Prostate gland (tissue), 2 donors: Measurements from ENCODE around the gene MEA1. TPM values are rescaled to one million over a fixed set of nuclear protein-coding genes. Genes with fewer than 3 reads are reported as not detected.
A peak's percentile ranks its signal among the peaks of the same experiment; 100 is the strongest.

Experiments used
- DNase-seq: peaks from one replicate; pipeline ENCODE4 v3.0.0-alpha.2; 2019; ENCODE audit warnings: low spot score
- H3K27ac ChIP-seq, 2 donors: fragments of 200-600 bp; sonication (generic); 2 replicates each; pipeline ENCODE4 v1.5.1; 2017 to 2019
- H3K27me3 ChIP-seq: fragments of 200-600 bp; sonication (generic); replicated peaks from 2 replicates; pipeline ENCODE4 v1.5.1; 2019; ENCODE audit not compliant: insufficient read depth
- H3K36me3 ChIP-seq, 2 donors: fragments of 200-600 bp; sonication (generic); 1 replicate in 1 of 2; 2 replicates in 1 of 2; pipeline versions ENCODE4 v1.5.1 to v1.8.1; 2017 to 2019
- H3K4me1 ChIP-seq: fragments of 200-600 bp; sonication (generic); replicated peaks from 2 replicates; pipeline ENCODE4 v1.5.1; 2019
- H3K4me3 ChIP-seq, 2 donors: fragments of 200-600 bp; sonication (generic); 2 replicates each; pipeline ENCODE4 v1.5.1; 2017 to 2019
- H3K9me3 ChIP-seq: fragments of 200-600 bp; sonication (generic); 2 replicates; pipeline ENCODE4 v1.5.1; 2017
- POLR2A ChIP-seq: fragments of 450-650 bp; IDR thresholded peaks from one replicate; pipeline ENCODE4 v1.6.1; 2016; ENCODE audit warnings: antibody characterized with exemption, mild to moderate bottlenecking
- POLR2AphosphoS5 ChIP-seq: sonication (generic); formaldehyde crosslinking; IDR thresholded peaks from one replicate; pipeline ENCODE4 v1.6.1; 2017; ENCODE audit warnings: antibody characterized with exemption
- WGBS: methylation state at CpG from one replicate; pipeline ENCODE4 v1.1.5; 2018; 5-methylcytosine and 5-hydroxymethylcytosine counted together
- intact Hi-C: fragments of 100-400 bp; cut with DNase I; formaldehyde crosslinking; loops from one replicate; pipeline ENCODE4 v1.14.2; 2022
- total RNA-seq, 2 donors: library from RNA; depleted of rRNA; stranded (reverse); fragments of >200 nt; gene quantifications; one replicate each; pipeline ENCODE4 v1.1.0, GENCODE V29; 2016
- TF ChIP-seq, protein P1 (sequence below), 4 experiments: fragments of 200-600 bp in 2 of 4; fragments of 450-650 bp in 2 of 4; sonication (generic) in 2 of 4; IDR thresholded peaks; 1 replicate in 3 of 4; 2 replicates in 1 of 4; pipeline ENCODE4 v1.5.1; 2016 to 2019; ENCODE audit warnings: antibody characterized with exemption in 4 of 4, mild to moderate bottlenecking in 2 of 4, moderate library complexity in 2 of 4

Gene MEA1
- total RNA-seq: 10 to 100 TPM; 67.9 to 95.9 TPM

DNA sequence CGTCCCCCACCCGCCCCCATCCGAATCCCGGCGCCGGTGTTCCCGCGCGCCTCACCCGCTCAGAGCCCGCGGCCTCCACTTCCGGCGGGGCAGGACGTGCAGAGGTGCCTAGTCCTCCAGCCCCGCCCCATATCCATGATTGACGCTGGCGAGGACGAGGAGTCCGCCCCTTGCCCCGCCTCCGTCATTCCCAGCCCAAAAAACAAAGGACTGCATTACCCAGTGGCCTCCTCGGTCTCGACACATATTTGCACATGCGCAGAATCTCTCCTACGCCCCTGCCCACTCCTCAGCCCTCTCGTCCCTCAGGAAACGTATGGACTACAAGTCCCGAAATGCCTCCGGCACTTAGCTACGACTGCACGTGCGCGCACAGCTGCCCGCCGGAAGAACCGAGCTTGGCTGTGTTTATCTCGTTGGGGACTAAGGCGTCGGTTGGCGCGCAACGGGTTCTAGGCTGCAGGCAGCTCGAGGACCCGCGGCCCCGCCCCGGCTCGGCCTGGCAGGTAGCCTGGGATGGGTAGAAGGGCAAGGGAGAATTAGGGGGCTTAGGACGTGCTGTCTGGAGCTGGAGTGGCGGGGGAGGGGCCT, at the start of gene MEA1, which contains the start of gene KLHDC3:
TSS of gene MEA1 (minus strand) at position 104 of the 591 bp plus-strand sequence. CDS start 133 bp downstream, outside the sequence.
TSS of gene KLHDC3 (plus strand) at position 407 of the 591 bp plus-strand sequence. CDS start 2,944 bp downstream, outside the sequence.
- Histone ChIP-seq H3K36me3 (peaks cover 8 to 19% of the 10 kb centered on the region in 2 donors), H3K27ac (peak within 1 kb of the TSS; percentile 82 to 84), H3K4me3 (peak within 1 kb of the TSS; percentile 69 to 79), H3K9me3 (no peaks in the 10 kb centered on the region), H3K27me3 (no peaks in the 10 kb centered on the region), H3K4me1 (peaks cover 8% of the 10 kb centered on the region)
- WGBS: 1% methylated on average over 51 of the region's 51 CpGs
- intact Hi-C loops: loop anchor here (5.0 to 10.0 kb wide), 3 partner anchors 51 to 158 kb away; partner anchors contain the start of gene SRF
- peak; percentile 99 for DNase-seq
- peak; percentile 58 for TF ChIP-seq POLR2A
- TF ChIP-seq POLR2AphosphoS5: peak; percentile 100
- TF ChIP-seq, protein P1, sequence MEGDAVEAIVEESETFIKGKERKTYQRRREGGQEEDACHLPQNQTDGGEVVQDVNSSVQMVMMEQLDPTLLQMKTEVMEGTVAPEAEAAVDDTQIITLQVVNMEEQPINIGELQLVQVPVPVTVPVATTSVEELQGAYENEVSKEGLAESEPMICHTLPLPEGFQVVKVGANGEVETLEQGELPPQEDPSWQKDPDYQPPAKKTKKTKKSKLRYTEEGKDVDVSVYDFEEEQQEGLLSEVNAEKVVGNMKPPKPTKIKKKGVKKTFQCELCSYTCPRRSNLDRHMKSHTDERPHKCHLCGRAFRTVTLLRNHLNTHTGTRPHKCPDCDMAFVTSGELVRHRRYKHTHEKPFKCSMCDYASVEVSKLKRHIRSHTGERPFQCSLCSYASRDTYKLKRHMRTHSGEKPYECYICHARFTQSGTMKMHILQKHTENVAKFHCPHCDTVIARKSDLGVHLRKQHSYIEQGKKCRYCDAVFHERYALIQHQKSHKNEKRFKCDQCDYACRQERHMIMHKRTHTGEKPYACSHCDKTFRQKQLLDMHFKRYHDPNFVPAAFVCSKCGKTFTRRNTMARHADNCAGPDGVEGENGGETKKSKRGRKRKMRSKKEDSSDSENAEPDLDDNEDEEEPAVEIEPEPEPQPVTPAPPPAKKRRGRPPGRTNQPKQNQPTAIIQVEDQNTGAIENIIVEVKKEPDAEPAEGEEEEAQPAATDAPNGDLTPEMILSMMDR (IDR thresholded peaks at IDR 0.05): no peak

DNA sequence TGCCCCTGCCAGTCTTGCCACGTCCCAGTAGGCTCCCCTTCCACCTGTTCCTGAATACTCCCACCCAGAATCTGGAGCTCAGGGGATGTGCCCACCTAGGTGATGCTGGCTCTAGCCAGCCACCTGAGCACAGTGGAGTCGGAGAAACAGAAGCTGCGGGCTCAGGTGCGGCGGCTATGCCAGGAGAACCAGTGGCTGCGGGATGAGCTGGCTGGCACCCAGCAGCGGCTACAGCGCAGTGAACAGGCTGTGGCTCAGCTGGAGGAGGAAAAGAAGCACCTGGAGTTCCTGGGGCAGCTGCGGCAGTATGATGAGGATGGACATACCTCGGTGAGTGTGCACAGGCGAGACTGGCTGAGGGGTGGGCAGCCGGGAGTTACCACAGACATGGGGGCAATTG, 49.1 kb upstream of the MEA1 start:
- intact Hi-C loops: loop anchor here (10.0 kb wide), 1 partner anchor 48 kb away; the partner anchor contains the start of genes KLHDC3 and MEA1
- Histone ChIP-seq H3K4me3 (no peak overlapping the region), H3K4me1 (peaks cover 14% of the 10 kb centered on the region), H3K9me3 (no peaks in the 10 kb centered on the region), H3K27ac (no peak overlapping the region), H3K27me3 (no peaks in the 10 kb centered on the region), H3K36me3 (peaks cover 4 to 9% of the 10 kb centered on the region in 2 donors)
- DNase-seq: no peak
- WGBS: 96% methylated on average over 12 of the region's 12 CpGs
- TF ChIP-seq, protein P1 (IDR thresholded peaks at IDR 0.05): no peak
- no peak for TF ChIP-seq POLR2A
- no peak for TF ChIP-seq POLR2AphosphoS5

DNA sequence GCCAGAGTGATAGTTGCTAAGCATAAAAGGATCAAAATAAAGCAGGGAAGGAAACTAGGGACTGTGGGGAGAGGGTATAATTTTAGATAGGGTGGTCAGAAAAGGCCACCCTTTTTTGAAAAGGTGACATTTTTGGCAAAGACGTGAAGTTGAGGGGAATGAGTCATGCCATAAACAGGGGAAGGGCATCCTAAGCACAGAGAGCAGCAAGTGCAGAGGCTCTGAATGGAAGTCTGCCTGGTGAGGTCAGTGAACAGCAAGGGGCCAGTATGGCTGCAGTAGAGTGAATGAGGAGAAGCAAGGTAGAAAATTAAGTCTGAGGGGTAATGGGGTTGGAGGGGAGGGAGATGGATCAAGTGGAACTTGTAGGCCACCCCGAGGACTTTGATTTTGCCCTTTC, 48.1 kb upstream of the MEA1 start:
- TF ChIP-seq, protein P1 (IDR thresholded peaks at IDR 0.05): no peak
- TF ChIP-seq POLR2AphosphoS5: no peak
- no peak for TF ChIP-seq POLR2A
- WGBS: 64% methylated on average over 2 of the region's 2 CpGs
- peaks cover 4 to 9% of the 10 kb centered on the region in 2 donors for H3K36me3 ChIP-seq
- no peak overlapping the region for H3K4me3 ChIP-seq
- DNase-seq: no peak
- H3K4me1 ChIP-seq: peaks cover 16% of the 10 kb centered on the region
- H3K9me3 ChIP-seq: no peaks in the 10 kb centered on the region
- no peak overlapping the region for H3K27ac ChIP-seq
- no peaks in the 10 kb centered on the region for H3K27me3 ChIP-seq
- intact Hi-C loops: loop anchor here (10.0 kb wide), 1 partner anchor 47 kb away; the partner anchor contains the start of genes KLHDC3 and MEA1

DNA sequence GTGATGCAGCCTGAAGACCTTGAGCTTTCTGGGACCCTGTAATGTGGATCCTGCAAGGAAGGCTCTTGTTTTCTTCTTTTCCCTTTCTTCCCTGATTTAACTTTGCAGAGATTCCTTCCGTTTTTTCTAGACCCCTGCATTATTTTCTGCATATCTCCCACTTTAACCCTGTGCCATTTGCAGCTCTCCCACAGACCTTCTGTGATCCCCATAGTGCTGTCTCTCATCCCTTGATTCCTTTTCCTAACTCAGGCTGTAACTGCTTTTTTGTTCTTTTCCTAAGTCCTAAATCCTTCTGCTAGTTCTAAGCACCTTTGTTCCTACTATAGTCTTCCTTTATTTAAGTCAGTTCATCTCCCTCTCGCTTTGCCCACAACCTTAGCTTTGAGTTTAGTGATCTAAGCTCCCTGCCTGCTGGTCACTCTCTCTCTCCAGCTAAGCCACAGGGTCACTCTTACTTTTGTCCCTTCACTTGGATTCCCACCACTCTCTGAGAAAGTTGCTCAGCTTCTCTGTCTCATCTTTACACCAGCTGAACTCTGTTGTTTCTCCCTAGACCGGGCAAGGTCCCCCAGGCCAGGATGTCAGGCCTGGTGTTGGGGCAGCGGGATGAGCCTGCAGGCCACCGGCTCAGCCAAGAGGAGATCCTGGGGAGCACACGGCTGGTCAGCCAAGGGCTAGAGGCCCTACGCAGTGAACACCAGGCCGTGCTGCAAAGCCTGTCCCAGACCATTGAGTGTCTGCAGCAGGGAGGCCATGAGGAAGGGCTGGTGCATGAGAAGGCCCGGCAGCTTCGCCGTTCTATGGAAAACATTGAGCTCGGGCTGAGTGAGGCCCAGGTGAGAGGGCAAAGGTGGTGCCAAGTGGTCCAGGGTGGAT, 47.2 kb upstream of the MEA1 start:
- Histone ChIP-seq H3K27me3 (no peaks in the 10 kb centered on the region), H3K36me3 (peaks cover 4 to 6% of the 10 kb centered on the region in 2 donors), H3K4me1 (peaks cover 16% of the 10 kb centered on the region), H3K4me3 (peak overlapping the region in 1 of 2 donors; percentile 91), H3K9me3 (no peaks in the 10 kb centered on the region), H3K27ac (peak overlapping the region; percentile 92)
- 79% methylated on average over 12 of the region's 12 CpGs for WGBS
- no peak for DNase-seq
- intact Hi-C loops: loop anchor here (10.0 kb wide), 1 partner anchor 46 kb away; the partner anchor contains the start of genes KLHDC3 and MEA1
- TF ChIP-seq POLR2A (no peak), POLR2AphosphoS5 (no peak)
- TF ChIP-seq, protein P1 (IDR thresholded peaks at IDR 0.05): no peak
